ES-I3 (cell line): Measurements from ENCODE around the gene UBAC2.
"Not testable (repeated sequence)": the region's sequence is repeated elsewhere in the genome, so short reads cannot be mapped to it uniquely, and the experiment has no call there.

Experiments used
- H3K36me3 ChIP-seq: 2 replicates; pipeline ENCODE4 v1.6.1; 2013; ENCODE audit warnings: mild to moderate bottlenecking, low read length, control low read depth, moderate library complexity; ENCODE audit not compliant: insufficient read depth
- H3K4me1 ChIP-seq: 2 replicates; pipeline ENCODE4 v1.6.1; 2013; ENCODE audit warnings: mild to moderate bottlenecking, control low read depth, low read length; ENCODE audit not compliant: insufficient read depth
- H3K9ac ChIP-seq: 2 replicates; pipeline ENCODE4 v1.6.1; 2013; ENCODE audit warnings: low read depth, mild to moderate bottlenecking, low read length, moderate library complexity
- H3K9me3 ChIP-seq: 2 replicates; pipeline ENCODE4 v1.6.1; 2013; ENCODE audit warnings: mild to moderate bottlenecking, low read length, moderate library complexity; ENCODE audit not compliant: control insufficient read depth, insufficient read depth

Gene UBAC2

GRCh38 chr13:99384468-99384867 is 183.8 kb downstream of the UBAC2 start:
- H3K4me1 ChIP-seq, result peaks cover 11% of the 10 kb centered on the region; the same call in 1 of the 2 replicates
- no peaks in the 10 kb centered on the region for H3K36me3 ChIP-seq
- no peaks in the 10 kb centered on the region for H3K9me3 ChIP-seq
- H3K9ac ChIP-seq, result no peak overlapping the region

- peaks cover 4% of the 10 kb centered on the region; the same call in 1 of the 2 replicates for H3K4me1 ChIP-seq
- H3K36me3 ChIP-seq, result no peaks in the 10 kb centered on the region
- H3K9me3 ChIP-seq, result no peaks in the 10 kb centered on the region
- H3K9ac ChIP-seq, result no peak overlapping the region
Observed at GRCh38 chr13:99385161-99385560, 184.5 kb downstream of the UBAC2 start.

GRCh38 chr13:99385940-99386339 is 185.3 kb downstream of the UBAC2 start:
- Histone ChIP-seq H3K36me3 (no peaks in the 10 kb centered on the region; the same call in 1 of the 2 replicates), H3K4me1 (0 out of 2 replicates have a peak, but pooled peaks cover 3% of the 10 kb centered on the region), H3K9ac (no peak overlapping the region), H3K9me3 (no peaks in the 10 kb centered on the region)

GRCh38 chr13:99386495-99386894 is 185.8 kb downstream of the UBAC2 start:
- H3K4me1 ChIP-seq, result 0 out of 2 replicates have a peak, but pooled peaks cover 3% of the 10 kb centered on the region
- no peak overlapping the region for H3K9ac ChIP-seq
- no peaks in the 10 kb centered on the region for H3K9me3 ChIP-seq
- H3K36me3 ChIP-seq, result no peaks in the 10 kb centered on the region; the same call in 1 of the 2 replicates

DNA sequence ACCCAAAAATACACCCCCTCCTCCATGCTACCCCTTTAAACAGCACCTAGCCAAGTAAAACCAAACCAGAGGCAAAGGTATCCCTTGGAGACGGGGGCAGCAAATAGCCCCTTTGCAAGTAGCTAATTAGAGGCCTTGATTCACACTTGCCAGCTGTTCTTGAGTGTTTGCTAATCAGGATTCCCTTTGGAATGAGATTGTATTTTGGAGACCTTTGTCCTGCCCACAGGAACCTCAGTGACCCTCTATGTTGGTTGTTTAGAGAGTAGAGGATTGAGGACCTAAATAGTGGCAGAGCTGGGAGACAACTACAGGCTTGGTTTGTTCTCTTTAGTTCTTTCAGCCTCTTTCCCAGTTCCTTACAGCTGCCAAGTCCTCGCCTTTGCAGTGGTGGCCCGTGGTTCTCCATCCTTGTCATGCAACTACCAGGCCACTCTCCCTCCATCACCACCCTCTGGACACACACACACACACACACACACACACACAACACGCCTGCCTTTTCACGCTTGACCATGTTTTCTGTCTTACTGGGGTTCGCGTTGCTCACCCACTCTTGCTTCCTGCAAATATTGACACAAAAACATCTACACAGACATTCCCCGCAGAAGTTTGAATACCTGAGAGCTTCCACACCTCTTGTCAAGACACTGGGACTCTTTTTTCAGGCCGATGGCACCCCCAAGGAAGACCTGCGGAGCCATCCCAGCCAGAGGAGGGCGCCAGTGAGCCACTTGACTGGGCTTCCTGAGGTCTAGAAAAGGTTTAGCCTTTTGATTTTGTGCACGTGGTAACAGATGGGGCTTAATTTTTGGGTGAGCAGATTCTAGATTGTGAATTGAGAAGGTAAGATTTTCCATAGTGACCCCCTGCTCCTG is 186.5 kb downstream of the UBAC2 start:
- Histone ChIP-seq H3K9me3 (no peaks in the 10 kb centered on the region), H3K36me3 (no peaks in the 10 kb centered on the region; the same call in 1 of the 2 replicates), H3K4me1 (0 out of 2 replicates have a peak, but pooled peaks cover 3% of the 10 kb centered on the region), H3K9ac (no peak overlapping the region)

DNA sequence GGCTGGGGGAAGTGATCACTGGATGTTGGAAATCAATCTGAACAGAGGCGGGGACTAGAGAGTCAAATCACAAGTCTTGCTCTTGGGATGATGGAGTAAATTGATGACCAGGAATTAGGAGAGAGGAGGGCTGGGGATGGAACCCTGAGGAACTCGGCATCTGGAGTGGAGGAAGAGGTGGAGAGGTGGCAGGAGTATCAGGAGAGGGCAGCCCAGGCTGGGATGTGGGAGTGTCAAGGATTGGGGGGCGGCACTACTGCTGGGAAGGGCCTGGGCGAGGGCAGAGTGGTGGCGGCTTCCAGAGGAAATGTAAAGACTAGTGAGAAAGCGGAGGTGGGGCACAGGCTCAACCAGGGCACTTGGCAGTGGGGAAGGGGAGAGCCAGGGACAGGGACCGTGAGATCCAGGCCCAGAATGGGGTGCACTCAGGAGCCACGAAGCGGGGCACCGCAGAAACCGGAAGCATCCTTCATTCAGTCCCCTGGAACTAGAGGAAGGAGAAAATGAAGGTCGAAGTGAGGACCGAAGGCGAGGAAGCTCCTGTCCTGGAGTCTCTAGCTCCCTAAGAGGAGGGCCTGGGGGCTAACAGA is 187.8 kb downstream of the UBAC2 start:
- no peaks in the 10 kb centered on the region; the same call in 1 of the 2 replicates for H3K36me3 ChIP-seq
- no peaks in the 10 kb centered on the region for H3K4me1 ChIP-seq
- H3K9ac ChIP-seq, result no peak overlapping the region
- no peaks in the 10 kb centered on the region for H3K9me3 ChIP-seq

- not testable (repeated sequence) for H3K9me3 ChIP-seq, H3K9ac ChIP-seq, H3K36me3 ChIP-seq, H3K4me1 ChIP-seq
Observed at GRCh38 chr13:99389094-99389493, 188.4 kb downstream of the UBAC2 start.

DNA sequence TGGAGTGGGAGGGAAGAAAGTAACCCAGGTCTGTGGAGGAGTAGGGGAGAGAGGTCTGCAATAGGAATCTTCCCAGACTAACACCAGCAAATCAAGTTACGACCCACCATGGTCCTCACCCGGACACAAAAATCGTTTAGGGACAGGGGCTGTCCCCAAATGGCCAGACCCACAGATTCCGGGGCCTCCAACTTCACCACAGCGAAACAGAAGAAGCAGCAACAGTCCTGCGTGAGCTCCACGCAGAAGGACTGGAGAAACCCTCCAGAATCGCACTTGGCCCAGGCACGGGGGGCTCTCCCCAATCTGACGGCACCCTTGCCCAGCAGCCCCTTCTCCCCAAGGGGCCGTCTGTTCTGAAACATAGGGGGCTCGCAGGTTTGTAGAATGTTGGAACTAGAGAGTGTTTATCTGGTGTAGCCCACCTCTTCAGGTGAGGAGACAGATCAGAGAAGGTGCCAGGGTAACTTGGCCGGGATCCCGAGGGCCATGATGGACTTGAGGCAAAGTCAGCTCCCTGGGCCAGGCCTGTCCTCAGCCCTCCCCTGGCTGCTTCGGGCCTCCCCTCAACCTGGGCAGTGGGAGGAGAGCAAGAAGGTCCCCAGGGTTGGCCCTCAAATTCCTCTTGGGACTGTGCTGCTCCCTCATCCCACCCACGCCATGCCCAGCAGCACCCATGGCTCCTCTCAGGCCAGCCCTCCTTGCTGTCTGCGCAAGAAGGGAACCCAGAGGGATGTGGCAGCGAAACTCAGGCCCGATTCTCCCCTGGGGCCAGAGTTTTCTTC is 189.1 kb downstream of the UBAC2 start:
- H3K9me3 ChIP-seq, result no peaks in the 10 kb centered on the region
- H3K36me3 ChIP-seq, result no peaks in the 10 kb centered on the region; the same call in 1 of the 2 replicates
- no peaks in the 10 kb centered on the region for H3K4me1 ChIP-seq
- H3K9ac ChIP-seq, result no peak overlapping the region

DNA sequence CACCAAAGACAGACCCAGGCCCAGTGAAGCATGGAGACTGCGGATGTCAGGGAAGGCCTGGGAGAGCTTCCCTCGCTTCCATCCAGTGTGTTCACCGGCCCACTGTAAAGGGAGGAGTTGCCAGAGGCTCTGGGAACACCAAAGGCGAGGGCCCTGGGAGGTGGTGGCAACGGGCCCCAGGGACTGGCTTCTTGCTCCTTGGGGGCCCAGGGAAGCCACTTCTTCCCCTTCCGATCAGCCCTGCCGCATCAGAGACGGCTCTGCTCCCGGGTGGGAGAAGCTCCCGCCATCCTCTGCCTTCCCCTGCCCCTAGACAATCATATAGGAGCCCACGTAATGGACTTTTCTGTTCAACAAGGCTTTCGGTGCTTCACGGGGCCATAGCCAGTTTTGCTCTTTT is 189.9 kb downstream of the UBAC2 start:
- Histone ChIP-seq H3K9me3 (no peaks in the 10 kb centered on the region), H3K9ac (no peak overlapping the region), H3K36me3 (no peaks in the 10 kb centered on the region; the same call in 1 of the 2 replicates), H3K4me1 (no peaks in the 10 kb centered on the region)

DNA sequence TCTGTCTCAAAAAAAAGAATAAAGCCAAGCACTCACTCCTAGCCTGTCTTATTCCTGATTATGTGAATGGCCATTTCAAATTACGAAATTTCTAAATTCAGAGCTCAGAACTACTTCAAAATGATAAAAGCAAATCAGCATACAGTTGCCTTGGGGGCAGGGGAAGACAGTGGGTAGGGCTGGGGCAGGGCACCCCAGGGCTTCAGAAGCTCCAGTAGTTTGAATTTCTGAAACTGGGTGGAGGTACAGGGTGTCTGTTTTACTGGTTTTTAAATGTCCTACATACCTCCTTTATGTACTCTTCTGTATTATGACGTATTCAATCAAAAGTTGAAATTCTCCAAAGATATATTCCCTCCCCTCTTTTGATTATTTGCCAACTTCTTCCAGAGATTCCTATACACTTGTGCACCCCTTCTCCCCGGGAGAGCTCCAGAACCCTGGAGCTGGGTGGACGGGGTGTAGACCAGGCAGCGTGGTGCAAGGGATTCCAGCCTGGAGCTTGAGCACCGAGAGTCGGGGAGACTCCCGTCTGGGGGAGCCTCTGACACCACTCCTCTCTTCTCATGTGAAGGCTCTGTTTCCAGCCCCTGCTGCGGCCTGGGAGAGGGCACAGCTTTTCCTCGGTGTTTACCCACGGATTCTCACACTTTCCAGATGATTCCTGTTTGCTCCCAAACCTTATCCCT is 191.3 kb downstream of the UBAC2 start:
- H3K9ac ChIP-seq, result no peak overlapping the region
- no peaks in the 10 kb centered on the region; the same call in 1 of the 2 replicates for H3K36me3 ChIP-seq
- H3K4me1 ChIP-seq, result no peaks in the 10 kb centered on the region
- H3K9me3 ChIP-seq, result no peaks in the 10 kb centered on the region

- no peaks in the 10 kb centered on the region for H3K4me1 ChIP-seq
- no peaks in the 10 kb centered on the region for H3K9me3 ChIP-seq
- H3K9ac ChIP-seq, result no peak overlapping the region
- H3K36me3 ChIP-seq, result no peaks in the 10 kb centered on the region; the same call in 1 of the 2 replicates
Observed at GRCh38 chr13:99392470-99393135, 191.9 kb downstream of the UBAC2 start.

DNA sequence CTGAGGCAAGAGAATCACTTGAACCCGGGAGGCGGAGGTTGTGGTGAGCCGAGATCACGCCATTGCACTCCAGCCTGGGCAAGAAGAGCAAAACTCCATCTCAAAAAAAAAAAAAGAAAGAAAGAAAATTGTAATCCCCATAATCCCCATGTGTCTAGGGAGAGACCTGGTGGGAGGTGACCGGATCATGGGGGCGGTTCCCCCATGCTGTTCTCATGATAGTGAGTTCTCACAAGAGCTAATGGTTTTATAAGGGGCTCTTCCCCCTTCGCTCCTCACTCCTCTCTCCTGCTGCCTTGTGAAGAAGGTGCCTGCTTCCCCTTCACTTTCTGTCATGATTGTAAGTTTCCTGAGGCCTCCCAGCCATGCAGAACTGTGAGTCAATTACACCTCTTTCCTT is 192.7 kb downstream of the UBAC2 start:
- H3K9me3 ChIP-seq, H3K36me3 ChIP-seq, H3K4me1 ChIP-seq, H3K9ac ChIP-seq: not testable (repeated sequence)

DNA sequence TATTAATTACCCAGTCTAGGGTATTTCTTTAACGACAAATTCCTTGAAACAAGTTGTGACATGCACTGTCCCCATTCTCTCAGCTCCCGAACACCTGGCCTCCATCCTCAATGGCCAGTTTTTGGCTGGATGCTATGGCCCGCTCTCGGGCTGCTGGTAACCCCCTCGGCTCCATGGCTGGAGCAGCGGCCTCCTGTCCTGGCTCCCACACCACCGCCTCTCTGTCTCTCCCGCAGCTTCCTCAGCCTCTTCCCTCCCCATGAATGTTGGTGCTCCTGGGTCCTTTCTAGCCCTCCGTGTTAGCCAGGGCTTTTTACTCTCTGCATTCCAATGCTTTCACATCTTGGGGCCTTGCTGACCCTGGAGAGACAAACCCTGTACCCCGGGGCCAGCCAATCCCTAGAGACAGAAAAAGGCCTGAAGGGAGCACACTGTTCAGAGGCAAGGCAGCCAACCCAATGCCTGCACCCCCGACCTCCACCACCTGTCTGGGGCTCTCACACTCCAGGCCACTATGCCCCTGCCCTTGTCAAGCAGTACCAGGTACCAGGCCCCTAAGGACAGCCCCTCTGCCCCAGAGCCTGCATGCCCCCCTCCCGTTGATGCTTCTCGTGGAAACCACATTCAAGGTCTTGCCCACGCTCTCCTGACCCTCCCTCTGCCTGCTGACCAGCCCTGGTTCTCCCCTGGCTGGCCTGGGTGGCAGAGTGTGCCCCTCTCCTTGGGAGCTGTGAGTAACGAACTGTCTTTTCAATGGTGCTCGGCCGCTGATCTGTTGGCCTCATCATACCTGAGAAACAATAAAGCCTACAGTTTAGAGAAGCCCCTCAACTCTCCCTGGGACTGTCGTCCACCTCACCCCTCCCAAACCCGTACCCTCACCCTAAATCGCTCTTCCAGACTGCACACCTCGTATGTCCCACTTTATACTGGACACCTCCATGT is 193.4 kb downstream of the UBAC2 start:
- H3K36me3 ChIP-seq, result no peaks in the 10 kb centered on the region; the same call in 1 of the 2 replicates
- no peak overlapping the region for H3K9ac ChIP-seq
- H3K4me1 ChIP-seq, result no peaks in the 10 kb centered on the region
- H3K9me3 ChIP-seq, result no peaks in the 10 kb centered on the region
